K562 (cell line): ENCODE measurements around the gene DLL4. TPM values are rescaled to one million over a fixed set of nuclear protein-coding genes. Genes with fewer than 3 reads are reported as not detected.

Experiments
- CEBPG ChIP-seq, 3 experiments: fragments of 200-800 bp in 1 of 3; sonication (Bioruptor generic) in 1 of 3; sonication (generic) in 1 of 3; formaldehyde crosslinking in 1 of 3; IDR thresholded peaks in 2 of 3; conservative IDR thresholded peaks in 1 of 3; 2 replicates each; pipeline versions ENCODE4 v1.6.1 to v1.8.0; 2016 to 2022; ENCODE audit warnings: missing compliant biosample characterization in 2 of 3, missing genetic modification characterization in 2 of 3, mild to moderate bottlenecking in 1 of 3, missing genetic modification reagents in 1 of 3
- ETV1 ChIP-seq: fragments of 450-650 bp; conservative IDR thresholded peaks from 2 replicates; pipeline ENCODE4 v1.6.1; 2016; ENCODE audit warnings: missing genetic modification characterization, control low read depth, low read depth, missing compliant biosample characterization
- FOS ChIP-seq: IDR thresholded peaks from 3 replicates; pipeline ENCODE4 v1.6.1; 2011; ENCODE audit not compliant: insufficient read length; ENCODE audit errors: extremely low read depth
- PCBP1 ChIP-seq: fragments of 200-400 bp; formaldehyde crosslinking; IDR thresholded peaks from 2 replicates; pipeline ENCODE4 v1.6.1; 2018; ENCODE audit warnings: mild to moderate bottlenecking, low read depth, low read length; ENCODE audit not compliant: poor library complexity, severe bottlenecking
- PRPF4 ChIP-seq: fragments of 200-400 bp; formaldehyde crosslinking; IDR thresholded peaks from one replicate; pipeline ENCODE4 v1.6.1; 2017; ENCODE audit warnings: low read length, low read depth, mild to moderate bottlenecking; ENCODE audit not compliant: insufficient read depth, poor library complexity, severe bottlenecking
- RBM14 ChIP-seq: fragments of 200-400 bp; formaldehyde crosslinking; IDR thresholded peaks from 2 replicates; pipeline ENCODE4 v1.6.1; 2018; ENCODE audit warnings: low read depth, mild to moderate bottlenecking, low read length, moderate library complexity, borderline replicate concordance; ENCODE audit not compliant: insufficient read depth
- SMAD1 ChIP-seq: fragments of 150-350 bp; IDR thresholded peaks from 2 replicates; pipeline ENCODE4 v1.6.1; 2014; ENCODE audit warnings: low read length, low read depth; ENCODE audit not compliant: partially characterized antibody
- TARDBP ChIP-seq: fragments of 450-650 bp; IDR thresholded peaks from 2 replicates; pipeline ENCODE4 v1.6.1; 2016
- TFAM ChIP-seq: fragments of 250-450 bp; sonication (Bioruptor Pico); conservative IDR thresholded peaks from 2 replicates; pipeline ENCODE4 v1.5.0; 2021; ENCODE audit warnings: mild to moderate bottlenecking, moderate library complexity
- U2AF1 ChIP-seq: fragments of 200-400 bp; formaldehyde crosslinking; optimal IDR thresholded peaks from 2 replicates; pipeline ENCODE3; 2017; ENCODE audit warnings: mild to moderate bottlenecking, low read depth, low read length, moderate library complexity
- YY1 ChIP-seq, 3 experiments: IDR thresholded peaks; 2 replicates each; pipeline ENCODE4 v1.6.1; 2011; ENCODE audit warnings: low read length in 2 of 3, mild to moderate bottlenecking in 2 of 3, moderate library complexity in 2 of 3, borderline replicate concordance in 1 of 3, control low read depth in 1 of 3, low read depth in 1 of 3; ENCODE audit not compliant: insufficient read depth in 3 of 3, insufficient replicate concordance in 2 of 3, control insufficient read depth in 1 of 3, insufficient read length in 1 of 3; ENCODE audit errors: extremely low read depth in 1 of 3
- ZNF224 ChIP-seq: sonication (generic); formaldehyde crosslinking; IDR thresholded peaks from 2 replicates; pipeline ENCODE4 v1.8.0; 2022; ENCODE audit warnings: mild to moderate bottlenecking, missing genetic modification reagents
- polyA plus RNA-seq, 8 experiments: library from polyadenylated mRNA; depleted of rRNA in 4 of 8; stranded (reverse) in 5 of 8; unstranded in 3 of 8; fragments of >200 nt; fragmentation: Nextera tagmentation in 2 of 8; fragmentation: Illumina TruSeq in 1 of 8; extraction: Ambion mirVana in 2 of 8; extraction: Trizol in 1 of 8; gene quantifications; 2 replicates each; pipeline versions ENCODE4 v1.2.1 to v1.2.3, GENCODE V29; 2011 to 2014; ENCODE audit warnings: inconsistent platforms in 1 of 8, missing spikeins in 1 of 8
- total RNA-seq, 7 experiments: library from RNA; depleted of rRNA in 6 of 7; stranded (reverse); fragments of >200 nt in 6 of 7; fragmentation: Illumina TruSeq in 2 of 7; extraction: Trizol in 2 of 7; gene quantifications; 2 replicates each; pipeline versions ENCODE4 v1.2.1 to v1.2.3, GENCODE V29; 2011 to 2021; ENCODE audit warnings: low replicate concordance in 1 of 7
- TF ChIP-seq, protein P1 (sequence below): fragments of 250-450 bp; sonication (Bioruptor Pico); IDR thresholded peaks from 2 replicates; pipeline ENCODE4 v1.9.0; 2021; ENCODE audit warnings: mild to moderate bottlenecking
- TF ChIP-seq, protein P2 (sequence below): fragments of 250-450 bp; sonication (Bioruptor Pico); IDR thresholded peaks from 2 replicates; pipeline ENCODE4 v1.5.0; 2021
- TF ChIP-seq, protein P3 (sequence below): fragments of 450-650 bp; conservative IDR thresholded peaks from 2 replicates; pipeline ENCODE4 v1.6.1; 2016; ENCODE audit warnings: missing genetic modification characterization, low read depth, mild to moderate bottlenecking, missing compliant biosample characterization, moderate library complexity
- TF ChIP-seq, protein P4 (sequence below): fragments of 250-450 bp; sonication (Bioruptor Pico); IDR thresholded peaks from 2 replicates; pipeline ENCODE4 v1.4.0; 2020

DLL4 gene
- total and polyA plus RNA-seq, 9 of the 15 experiments (the other 6 are each of a cell fraction or from before 2014, with no cell fraction given) = 0.04 to 1.1 (median 0.41) TPM; not detected in 1

DNA sequence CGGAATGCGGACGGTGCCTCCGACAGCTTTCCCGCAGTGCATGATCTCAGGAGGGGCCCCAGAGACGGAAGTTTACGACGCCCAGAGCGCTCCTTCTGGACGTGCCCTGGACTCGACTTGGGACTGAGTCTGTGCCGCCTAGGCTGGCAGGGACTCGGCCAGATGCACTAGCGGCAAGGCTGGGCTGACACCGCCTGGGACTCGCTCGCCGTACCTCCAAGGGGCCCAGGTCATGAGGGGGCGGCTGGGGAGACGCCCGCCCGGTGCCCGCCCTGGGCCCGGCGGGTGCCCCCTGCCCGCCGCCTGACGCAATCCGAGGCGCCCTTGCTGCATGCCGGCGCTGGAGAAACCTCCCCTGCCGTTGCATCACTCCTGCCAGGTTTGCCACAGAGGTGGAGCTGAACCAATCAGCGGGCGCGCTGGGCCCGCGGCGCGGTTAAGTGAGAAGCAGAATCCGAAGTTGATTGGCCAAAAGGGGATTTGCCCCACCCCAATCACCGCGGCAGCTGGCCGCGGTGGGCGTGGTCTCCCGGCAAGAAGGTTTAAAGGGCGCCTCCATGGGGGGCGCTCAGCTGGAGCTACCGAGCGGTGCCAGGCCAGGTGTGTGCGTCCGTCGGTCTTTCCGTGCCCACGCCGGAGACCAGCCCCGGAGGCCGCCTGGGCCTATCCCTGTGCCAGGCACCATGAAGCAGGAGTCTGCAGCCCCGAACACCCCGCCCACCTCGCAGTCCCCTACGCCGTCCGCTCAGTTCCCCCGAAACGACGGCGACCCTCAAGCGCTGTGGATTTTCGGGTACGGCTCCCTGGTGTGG, 24.0 kb downstream of the DLL4 start, which contains the start of gene CHAC1 (continued):
- TF ChIP-seq, protein P1, sequence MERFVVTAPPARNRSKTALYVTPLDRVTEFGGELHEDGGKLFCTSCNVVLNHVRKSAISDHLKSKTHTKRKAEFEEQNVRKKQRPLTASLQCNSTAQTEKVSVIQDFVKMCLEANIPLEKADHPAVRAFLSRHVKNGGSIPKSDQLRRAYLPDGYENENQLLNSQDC = no peak
- TF ChIP-seq, protein P2, sequence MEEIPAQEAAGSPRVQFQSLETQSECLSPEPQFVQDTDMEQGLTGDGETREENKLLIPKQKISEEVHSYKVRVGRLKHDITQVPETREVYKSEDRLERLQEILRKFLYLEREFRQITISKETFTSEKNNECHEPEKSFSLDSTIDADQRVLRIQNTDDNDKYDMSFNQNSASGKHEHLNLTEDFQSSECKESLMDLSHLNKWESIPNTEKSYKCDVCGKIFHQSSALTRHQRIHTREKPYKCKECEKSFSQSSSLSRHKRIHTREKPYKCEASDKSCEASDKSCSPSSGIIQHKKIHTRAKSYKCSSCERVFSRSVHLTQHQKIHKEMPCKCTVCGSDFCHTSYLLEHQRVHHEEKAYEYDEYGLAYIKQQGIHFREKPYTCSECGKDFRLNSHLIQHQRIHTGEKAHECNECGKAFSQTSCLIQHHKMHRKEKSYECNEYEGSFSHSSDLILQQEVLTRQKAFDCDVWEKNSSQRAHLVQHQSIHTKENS (CRISPR knock-in tag) = no peak
- TF ChIP-seq, protein P3, sequence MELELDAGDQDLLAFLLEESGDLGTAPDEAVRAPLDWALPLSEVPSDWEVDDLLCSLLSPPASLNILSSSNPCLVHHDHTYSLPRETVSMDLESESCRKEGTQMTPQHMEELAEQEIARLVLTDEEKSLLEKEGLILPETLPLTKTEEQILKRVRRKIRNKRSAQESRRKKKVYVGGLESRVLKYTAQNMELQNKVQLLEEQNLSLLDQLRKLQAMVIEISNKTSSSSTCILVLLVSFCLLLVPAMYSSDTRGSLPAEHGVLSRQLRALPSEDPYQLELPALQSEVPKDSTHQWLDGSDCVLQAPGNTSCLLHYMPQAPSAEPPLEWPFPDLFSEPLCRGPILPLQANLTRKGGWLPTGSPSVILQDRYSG = no peak
- TF ChIP-seq CEBPG (CRISPR knock-in tag; IDR thresholded peaks at IDR 0.05) (peak; percentile 100), CEBPG (tag; conservative IDR thresholded peaks at IDR 0.05 in 1 of 2, IDR thresholded peaks at IDR 0.05 in 1 of 2) (peak; percentile 99), FOS (peak; percentile 75), RBM14 (peak; percentile 56; the same call in 1 of the 2 replicates), PCBP1 (peak; percentile 41), SMAD1 (peak; percentile 57), TARDBP (no peak), PRPF4 (peak; percentile 91), YY1 (IDR thresholded peaks at IDR 0.05; ENCODE audit: borderline replicate concordance in 1 of 3, control insufficient read depth in 1 of 3, extremely low read depth in 1 of 3, insufficient read depth in 3 of 3, insufficient read length in 1 of 3, insufficient replicate concordance in 2 of 3, low read depth in 1 of 3, low read length in 2 of 3) (peak in 2 of 3 experiments; percentile 14 to 26), U2AF1 (peak; percentile 69), TFAM (no peak), ZNF224 (CRISPR knock-in tag) (no peak), ETV1 (tag) (no peak)
- TF ChIP-seq, protein P4, sequence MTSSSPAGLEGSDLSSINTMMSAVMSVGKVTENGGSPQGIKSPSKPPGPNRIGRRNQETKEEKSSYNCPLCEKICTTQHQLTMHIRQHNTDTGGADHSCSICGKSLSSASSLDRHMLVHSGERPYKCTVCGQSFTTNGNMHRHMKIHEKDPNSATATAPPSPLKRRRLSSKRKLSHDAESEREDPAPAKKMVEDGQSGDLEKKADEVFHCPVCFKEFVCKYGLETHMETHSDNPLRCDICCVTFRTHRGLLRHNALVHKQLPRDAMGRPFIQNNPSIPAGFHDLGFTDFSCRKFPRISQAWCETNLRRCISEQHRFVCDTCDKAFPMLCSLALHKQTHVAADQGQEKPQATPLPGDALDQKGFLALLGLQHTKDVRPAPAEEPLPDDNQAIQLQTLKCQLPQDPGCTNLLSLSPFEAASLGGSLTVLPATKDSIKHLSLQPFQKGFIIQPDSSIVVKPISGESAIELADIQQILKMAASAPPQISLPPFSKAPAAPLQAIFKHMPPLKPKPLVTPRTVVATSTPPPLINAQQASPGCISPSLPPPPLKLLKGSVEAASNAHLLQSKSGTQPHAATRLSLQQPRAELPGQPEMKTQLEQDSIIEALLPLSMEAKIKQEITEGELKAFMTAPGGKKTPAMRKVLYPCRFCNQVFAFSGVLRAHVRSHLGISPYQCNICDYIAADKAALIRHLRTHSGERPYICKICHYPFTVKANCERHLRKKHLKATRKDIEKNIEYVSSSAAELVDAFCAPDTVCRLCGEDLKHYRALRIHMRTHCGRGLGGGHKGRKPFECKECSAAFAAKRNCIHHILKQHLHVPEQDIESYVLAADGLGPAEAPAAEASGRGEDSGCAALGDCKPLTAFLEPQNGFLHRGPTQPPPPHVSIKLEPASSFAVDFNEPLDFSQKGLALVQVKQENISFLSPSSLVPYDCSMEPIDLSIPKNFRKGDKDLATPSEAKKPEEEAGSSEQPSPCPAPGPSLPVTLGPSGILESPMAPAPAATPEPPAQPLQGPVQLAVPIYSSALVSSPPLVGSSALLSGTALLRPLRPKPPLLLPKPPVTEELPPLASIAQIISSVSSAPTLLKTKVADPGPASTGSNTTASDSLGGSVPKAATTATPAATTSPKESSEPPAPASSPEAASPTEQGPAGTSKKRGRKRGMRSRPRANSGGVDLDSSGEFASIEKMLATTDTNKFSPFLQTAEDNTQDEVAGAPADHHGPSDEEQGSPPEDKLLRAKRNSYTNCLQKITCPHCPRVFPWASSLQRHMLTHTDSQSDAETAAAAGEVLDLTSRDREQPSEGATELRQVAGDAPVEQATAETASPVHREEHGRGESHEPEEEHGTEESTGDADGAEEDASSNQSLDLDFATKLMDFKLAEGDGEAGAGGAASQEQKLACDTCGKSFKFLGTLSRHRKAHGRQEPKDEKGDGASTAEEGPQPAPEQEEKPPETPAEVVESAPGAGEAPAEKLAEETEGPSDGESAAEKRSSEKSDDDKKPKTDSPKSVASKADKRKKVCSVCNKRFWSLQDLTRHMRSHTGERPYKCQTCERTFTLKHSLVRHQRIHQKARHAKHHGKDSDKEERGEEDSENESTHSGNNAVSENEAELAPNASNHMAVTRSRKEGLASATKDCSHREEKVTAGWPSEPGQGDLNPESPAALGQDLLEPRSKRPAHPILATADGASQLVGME (CRISPR knock-in tag) = 0 out of 2 replicates have a peak, but pooled peaks have one; percentile 40
